ENCODE data around the gene MOCS2.

Gene MOCS2

GRCh38 chr5:53055365-53055764, 54.2 kb downstream of the MOCS2 start:
- no peak overlapping the region for H3K27ac Mint-ChIP-seq
- no peaks in the 10 kb centered on the region for H3K36me3 Mint-ChIP-seq (ENCODE audit: low read depth)
- intact Hi-C loops (cut with micrococcal nuclease): no loop called here
- H3K27me3 Mint-ChIP-seq: no peaks in the 10 kb centered on the region
- H3K9me3 Mint-ChIP-seq: no peaks in the 10 kb centered on the region
- H3K4me1 Mint-ChIP-seq (ENCODE audit: low read depth): no peaks in the 10 kb centered on the region
- H3K4me3 Mint-ChIP-seq: no peak overlapping the region

DNA sequence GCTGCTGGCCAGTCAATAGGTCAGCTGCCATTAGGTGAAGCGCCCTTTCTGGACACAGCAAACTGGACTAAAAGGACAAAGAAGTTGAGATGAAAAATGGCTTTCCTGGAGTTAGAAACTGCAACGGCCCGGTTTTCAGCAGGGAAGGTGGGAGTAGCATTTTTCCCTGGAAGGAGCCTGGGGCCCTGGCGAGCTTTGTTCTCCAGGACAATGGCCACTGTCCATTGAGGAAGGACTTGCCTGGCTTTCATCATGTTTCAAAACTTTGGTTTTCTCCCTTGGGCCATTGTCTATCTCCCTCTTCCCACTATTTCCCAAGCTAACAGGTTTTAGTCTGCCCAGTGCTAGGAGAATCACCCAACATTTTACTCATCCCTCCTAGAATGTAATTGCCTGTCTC, 56.2 kb downstream of the MOCS2 start:
- Mint-ChIP-seq H3K9me3 (no peaks in the 10 kb centered on the region), H3K27me3 (no peaks in the 10 kb centered on the region), H3K4me3 (no peak overlapping the region), H3K27ac (no peak overlapping the region), H3K36me3 (ENCODE audit: low read depth) (no peaks in the 10 kb centered on the region), H3K4me1 (ENCODE audit: low read depth) (no peaks in the 10 kb centered on the region)
- intact Hi-C loops (cut with micrococcal nuclease): no loop called here

- H3K9me3 Mint-ChIP-seq: no peaks in the 10 kb centered on the region
- H3K27me3 Mint-ChIP-seq: no peaks in the 10 kb centered on the region
- H3K27ac Mint-ChIP-seq: no peak overlapping the region
- no peaks in the 10 kb centered on the region for H3K36me3 Mint-ChIP-seq (ENCODE audit: low read depth)
- H3K4me3 Mint-ChIP-seq: no peak overlapping the region
- intact Hi-C loops (cut with micrococcal nuclease): no loop called here
- no peaks in the 10 kb centered on the region for H3K4me1 Mint-ChIP-seq (ENCODE audit: low read depth)
Measured at GRCh38 chr5:53052499-53052898, 57.1 kb downstream of the MOCS2 start.

GRCh38 chr5:53048248-53048647, 61.3 kb downstream of the MOCS2 start:
- Mint-ChIP-seq H3K27ac (no peak overlapping the region), H3K4me3 (no peak overlapping the region), H3K27me3 (no peaks in the 10 kb centered on the region), H3K9me3 (no peaks in the 10 kb centered on the region), H3K36me3 (ENCODE audit: low read depth) (no peaks in the 10 kb centered on the region), H3K4me1 (ENCODE audit: low read depth) (no peaks in the 10 kb centered on the region)
- intact Hi-C loops (cut with micrococcal nuclease): no loop called here
